H1 (cell line): Measurements from ENCODE around the gene GRAMD4. TPM values are rescaled to one million over a fixed set of nuclear protein-coding genes. Genes with fewer than 3 reads are reported as not detected.

Source experiments
- CTCF ChIA-PET: fragments of 300-600 bp; sonication (Branson Sonifier 250); formaldehyde crosslinking; loops from one replicate; lab custom pipeline; 2021; ENCODE audit not compliant: partially characterized antibody; lab: Charles Lee
- POLR2A ChIA-PET: fragments of 300-600 bp; sonication (Branson Sonifier 250); formaldehyde crosslinking; loops from one replicate; lab custom pipeline; 2021; ENCODE audit warnings: inconsistent platforms; ENCODE audit not compliant: partially characterized antibody; lab: Charles Lee
- DNase-seq, 2 experiments: peaks; one replicate each; pipeline versions ENCODE4 v3.0.0 to v3.0.0-alpha.2; 2010 to 2022; ENCODE audit warnings: low spot score in 2 of 2, low read depth in 1 of 2, mixed read lengths in 1 of 2
- FAIRE-seq: peaks from 2 replicates; lab custom pipeline; 2011; peaks lifted over from hg19 to GRCh38; lab: Jason Lieb, UNC
- H2AFZ ChIP-seq: 2 replicates; pipeline ENCODE4 v1.8.1; 2012; ENCODE audit warnings: low read length, inconsistent platforms
- H2AK5ac ChIP-seq: 2 replicates; pipeline ENCODE4 v1.6.1; 2013; ENCODE audit warnings: low read depth, low read length
- H2BK120ac ChIP-seq: replicated peaks from 2 replicates; pipeline ENCODE3; 2013; ENCODE audit warnings: low read depth, low read length, inconsistent platforms
- H2BK12ac ChIP-seq: 2 replicates; pipeline ENCODE4 v1.6.1; 2013; ENCODE audit warnings: low read depth, low read length
- H2BK15ac ChIP-seq: 2 replicates; pipeline ENCODE4 v1.6.1; 2013; ENCODE audit warnings: low read length
- H2BK20ac ChIP-seq: 2 replicates; pipeline ENCODE4 v1.6.1; 2013; ENCODE audit warnings: low read length
- H2BK5ac ChIP-seq: 2 replicates; pipeline ENCODE4 v1.6.1; 2013; ENCODE audit warnings: low read depth, low read length
- H3K14ac ChIP-seq: 2 replicates; pipeline ENCODE4 v1.6.1; 2013; ENCODE audit warnings: inconsistent platforms; ENCODE audit not compliant: insufficient read length
- H3K18ac ChIP-seq: 2 replicates; pipeline ENCODE4 v1.6.1; 2013; ENCODE audit warnings: low read length; ENCODE audit errors: extremely low read depth
- H3K23ac ChIP-seq: 2 replicates; pipeline ENCODE4 v1.6.1; 2013; ENCODE audit warnings: inconsistent platforms; ENCODE audit not compliant: insufficient read length
- H3K23me2 ChIP-seq: 2 replicates; pipeline ENCODE4 v1.6.1; 2013; ENCODE audit warnings: low read depth, low read length
- H3K27ac ChIP-seq: 2 replicates; pipeline ENCODE4 v1.6.1; 2011; ENCODE audit warnings: low read depth, low read length, inconsistent platforms
- H3K27me3 ChIP-seq, 4 experiments: replicated peaks in 1 of 4; 1 replicate in 1 of 4; 2 replicates in 3 of 4; pipeline versions ENCODE4 v1.6.1 to v1.8.1; 2011 to 2013; ENCODE audit warnings: low read length in 3 of 4, mild to moderate bottlenecking in 3 of 4, inconsistent platforms in 2 of 4, mixed read lengths in 2 of 4, moderate library complexity in 1 of 4; ENCODE audit not compliant: control insufficient read depth in 3 of 4, insufficient read depth in 3 of 4; ENCODE audit errors: extremely low read depth in 1 of 4
- H3K36me3 ChIP-seq, 4 experiments: 2 replicates each; pipeline versions ENCODE4 v1.6.1 to v1.8.1; 2011 to 2013; ENCODE audit warnings: mild to moderate bottlenecking in 4 of 4, low read length in 3 of 4, moderate library complexity in 2 of 4, control low read depth in 1 of 4, inconsistent platforms in 1 of 4; ENCODE audit not compliant: insufficient read depth in 4 of 4, control insufficient read depth in 2 of 4
- H3K4ac ChIP-seq: replicated peaks from 2 replicates; pipeline ENCODE3; 2013; ENCODE audit warnings: low read length, low read depth, mixed read lengths, inconsistent platforms; ENCODE audit not compliant: insufficient read length
- H3K4me1 ChIP-seq, 4 experiments: replicated peaks in 1 of 4; 1 replicate in 1 of 4; 2 replicates in 3 of 4; pipeline versions ENCODE4 v1.6.1 to v1.8.1; 2011 to 2013; ENCODE audit warnings: low read length in 3 of 4, inconsistent platforms in 2 of 4, mixed read lengths in 1 of 4; ENCODE audit not compliant: insufficient read depth in 4 of 4, control insufficient read depth in 3 of 4
- H3K4me2 ChIP-seq, 2 experiments: 2 replicates each; pipeline versions ENCODE4 v1.6.1 to v1.8.1; 2011 to 2013; ENCODE audit warnings: low read depth in 2 of 2, low read length in 2 of 2, control low read depth in 1 of 2, inconsistent platforms in 1 of 2, mild to moderate bottlenecking in 1 of 2; ENCODE audit not compliant: insufficient read depth in 1 of 2
- H3K4me3 ChIP-seq, 4 experiments: fragments of 200-600, 300-600 bp in 1 of 4; sonication (generic), shearing (Covaris generic), sonication (Bioruptor Twin) in 1 of 4; 2 replicates each; pipeline versions ENCODE4 v1.5.1 to v1.8.1; 2011 to 2016; ENCODE audit warnings: low read length in 4 of 4, low read depth in 3 of 4, control low read depth in 2 of 4, inconsistent platforms in 2 of 4, mild to moderate bottlenecking in 2 of 4, mixed read lengths in 1 of 4, moderate library complexity in 1 of 4; ENCODE audit not compliant: insufficient read depth in 2 of 4; ENCODE audit errors: extremely low read depth in 1 of 4
- H3K56ac ChIP-seq: replicated peaks from 2 replicates; pipeline ENCODE3; 2013; ENCODE audit warnings: low read depth, mild to moderate bottlenecking, mixed read lengths, low read length, inconsistent platforms; ENCODE audit not compliant: insufficient read length
- H3K79me1 ChIP-seq: 2 replicates; pipeline ENCODE4 v1.6.1; 2013; ENCODE audit warnings: low read depth, low read length, control low read depth
- H3K79me2 ChIP-seq, 2 experiments: 2 replicates each; pipeline versions ENCODE4 v1.6.1 to v1.8.1; 2012 to 2013; ENCODE audit warnings: low read length in 2 of 2, mild to moderate bottlenecking in 2 of 2, inconsistent platforms in 1 of 2; ENCODE audit not compliant: insufficient read depth in 2 of 2, control insufficient read depth in 1 of 2
- H3K9ac ChIP-seq, 4 experiments: replicated peaks in 1 of 4; 1 replicate in 1 of 4; 2 replicates in 3 of 4; pipeline versions ENCODE4 v1.6.1 to v1.8.1; 2011 to 2013; ENCODE audit warnings: low read depth in 3 of 4, low read length in 3 of 4, control low read depth in 2 of 4, mild to moderate bottlenecking in 2 of 4, moderate library complexity in 2 of 4, inconsistent platforms in 1 of 4; ENCODE audit errors: extremely low read depth in 1 of 4
- H3K9me3 ChIP-seq, 2 experiments: 2 replicates each; pipeline versions ENCODE4 v1.6.1 to v1.8.1; 2012 to 2013; ENCODE audit warnings: mild to moderate bottlenecking in 2 of 2, moderate library complexity in 2 of 2, control low read depth in 1 of 2, inconsistent platforms in 1 of 2, low read depth in 1 of 2, low read length in 1 of 2, mixed read lengths in 1 of 2; ENCODE audit not compliant: insufficient read depth in 2 of 2
- H4K20me1 ChIP-seq, 2 experiments: replicated peaks in 1 of 2; 2 replicates each; pipeline versions ENCODE3 to v1.8.1; 2011 to 2013; ENCODE audit warnings: inconsistent platforms in 2 of 2, low read length in 2 of 2, mild to moderate bottlenecking in 1 of 2; ENCODE audit not compliant: insufficient read depth in 2 of 2, control insufficient read depth in 1 of 2
- H4K5ac ChIP-seq: 2 replicates; pipeline ENCODE4 v1.6.1; 2013; ENCODE audit warnings: low read length, low read depth, mixed read lengths, inconsistent platforms; ENCODE audit not compliant: insufficient read length
- H4K8ac ChIP-seq: 2 replicates; pipeline ENCODE4 v1.8.0; 2013; ENCODE audit warnings: mild to moderate bottlenecking, moderate library complexity, low read length, inconsistent platforms; ENCODE audit not compliant: insufficient read depth; ENCODE audit errors: extremely low read depth
- H4K91ac ChIP-seq: replicated peaks from 2 replicates; pipeline ENCODE3; 2013; ENCODE audit warnings: low read length, mixed read lengths, inconsistent platforms; ENCODE audit not compliant: insufficient read length
- ASH2L ChIP-seq: fragments of 200-600, 300-600 bp; sonication (generic); IDR thresholded peaks from one replicate; pipeline ENCODE4 v1.7.1; 2017; ENCODE audit warnings: low read length
- CBX5 ChIP-seq: fragments of 300-800, 300-1000 bp; sonication (generic); IDR thresholded peaks from 2 replicates; pipeline ENCODE4 v1.7.1; 2016; ENCODE audit warnings: antibody characterized with exemption, low read length, low read depth
- CHD1 ChIP-seq: IDR thresholded peaks from 2 replicates; pipeline ENCODE4 v1.6.1; 2012; ENCODE audit warnings: low read depth, low read length, improper control_type of control experiment
- GTF2F1 ChIP-seq: IDR thresholded peaks from 2 replicates; pipeline ENCODE4 v1.6.1; 2012; ENCODE audit warnings: low read depth, low read length, improper control_type of control experiment, borderline replicate concordance
- POLR2A ChIP-seq, 2 experiments: IDR thresholded peaks; 1 replicate in 1 of 2; 2 replicates in 1 of 2; pipeline ENCODE4 v1.6.1; 2011; ENCODE audit warnings: low read depth in 2 of 2, low read length in 2 of 2, mild to moderate bottlenecking in 2 of 2; ENCODE audit errors: control extremely low read depth in 1 of 2
- POU5F1 ChIP-seq: IDR thresholded peaks from 2 replicates; pipeline ENCODE4 v1.6.1; 2011; ENCODE audit warnings: low read depth, mild to moderate bottlenecking, low read length, moderate library complexity
- SP2 ChIP-seq: IDR thresholded peaks from 2 replicates; pipeline ENCODE4 v1.6.1; 2012; ENCODE audit warnings: mild to moderate bottlenecking, low read length, inconsistent platforms
- WGBS, 2 experiments: shearing (Covaris generic) in 1 of 2; methylation state at CpG; one replicate each; pipeline versions ENCODE4 v1.1.6 to v1.1.7; 2013 to 2015; ENCODE audit warnings: low lambda C conversion rate in 2 of 2, mixed read lengths in 2 of 2, inconsistent platforms in 1 of 2, low coverage in 1 of 2, missing lambda C conversion rate in 1 of 2; ENCODE audit not compliant: insufficient replicate concordance in 2 of 2, insufficient coverage in 1 of 2, insufficient read length in 1 of 2; ENCODE audit errors: extremely low coverage in 1 of 2, missing lambda C conversion rate in 1 of 2; 5-methylcytosine and 5-hydroxymethylcytosine counted together
- polyA plus RNA-seq, 7 experiments: library from polyadenylated mRNA; depleted of rRNA in 3 of 7; stranded (reverse) in 5 of 7; unstranded in 2 of 7; fragments of >200 nt in 5 of 7; fragments of 200-250 nt in 2 of 7; gene quantifications; 1 replicate in 5 of 7; 2 replicates in 1 of 7; 4 replicates in 1 of 7; pipeline versions ENCODE4 v1.2.1 to v1.2.3, GENCODE V29; 2011 to 2013; ENCODE audit warnings: missing spikeins in 2 of 7, mixed read lengths in 2 of 7
- total RNA-seq: library from RNA; stranded (reverse); fragmentation: NEBNext Ultra II Directional; extraction: Animal tissue kit (Norgen Biotek cat#: 25700); gene quantifications from 2 replicates; pipeline ENCODE4 v1.2.1, GENCODE V29; 2021
- TF ChIP-seq, protein P1 (sequence below), 3 experiments: IDR thresholded peaks; 1 replicate in 2 of 3; 2 replicates in 1 of 3; pipeline versions ENCODE4 v1.5.1 to v1.6.1; 2011; ENCODE audit warnings: low read length in 3 of 3, mild to moderate bottlenecking in 3 of 3, inconsistent platforms in 2 of 3, low read depth in 1 of 3, moderate library complexity in 1 of 3; ENCODE audit not compliant: insufficient read depth in 1 of 3; ENCODE audit errors: control extremely low read depth in 1 of 3

The GRAMD4 gene
- total and polyA plus RNA-seq, 2 of the 8 experiments (the other 6 are each of a cell fraction or from before 2014, with no cell fraction given), result 7.9 to 25.6 TPM

- H3K27me3 ChIP-seq, result peaks cover 0 to 11% (median 5%) of the 10 kb centered on the region in 4 experiments; a peak in 4 of 7 replicates
- no peak overlapping the region; the same call in 1 of the 2 replicates for H4K8ac ChIP-seq
- FAIRE-seq, result no peak
- H3K36me3 ChIP-seq, result no peaks in the 10 kb centered on the region
- ChIA-PET POLR2A (no interaction called here), CTCF (interaction anchor here (0.7 to 1.9 kb wide), 6 partner anchors 9 to 218 kb away, joined by 3 to 8 read pairs (median 4); no protein-coding TSS in a partner anchor)
- H4K20me1 ChIP-seq, result peaks cover 0 to 18% of the 10 kb centered on the region in 2 experiments
- no peak overlapping the region for H4K91ac ChIP-seq
- H3K18ac ChIP-seq, result no peak overlapping the region; the same call in 1 of the 2 replicates
- H3K4me2 ChIP-seq, result no peak overlapping the region
- no peak overlapping the region for H3K9ac ChIP-seq
- no peak overlapping the region for H3K4me3 ChIP-seq
- H3K4ac ChIP-seq, result no peak overlapping the region
- no peak overlapping the region for H2AFZ ChIP-seq
- no peak overlapping the region for H2BK15ac ChIP-seq
- H4K5ac ChIP-seq, result no peak overlapping the region
- H2BK20ac ChIP-seq, result no peak overlapping the region
- 94% methylated on average over 14 of the region's 14 CpGs; no CpG with 5 or more reads in 1 of the 2 experiments for WGBS, 2 experiments
- H3K4me1 ChIP-seq, result peaks cover 0 to 31% (median 25%) of the 10 kb centered on the region in 4 experiments; a peak in 6 of 7 replicates
- H3K9me3 ChIP-seq, result no peaks in the 10 kb centered on the region
- H2AK5ac ChIP-seq, result no peak overlapping the region
- H2BK12ac ChIP-seq, result no peak overlapping the region
- H2BK120ac ChIP-seq, result no peak overlapping the region
- peaks cover 9% of the 10 kb centered on the region; the same call in 1 of the 2 replicates for H3K23me2 ChIP-seq
- H3K79me1 ChIP-seq, result peaks cover 16% of the 10 kb centered on the region
- no peak overlapping the region for H3K23ac ChIP-seq
- no peak overlapping the region for H3K27ac ChIP-seq
- no peak overlapping the region for H3K56ac ChIP-seq
- DNase-seq, result no peak
- no peak overlapping the region for H3K14ac ChIP-seq
- H3K79me2 ChIP-seq, result peaks cover 0 to 6% of the 10 kb centered on the region in 2 experiments; a peak in 1 of 4 replicates
- H2BK5ac ChIP-seq, result no peak overlapping the region
- TF ChIP-seq CBX5 (no peak), POU5F1 (no peak), CHD1 (no peak), POLR2A (IDR thresholded peaks at IDR 0.05; ENCODE audit: control extremely low read depth in 1 of 2, low read depth in 2 of 2, low read length in 2 of 2) (no peak), GTF2F1 (no peak), ASH2L (no peak), SP2 (no peak)
- TF ChIP-seq, protein P1, sequence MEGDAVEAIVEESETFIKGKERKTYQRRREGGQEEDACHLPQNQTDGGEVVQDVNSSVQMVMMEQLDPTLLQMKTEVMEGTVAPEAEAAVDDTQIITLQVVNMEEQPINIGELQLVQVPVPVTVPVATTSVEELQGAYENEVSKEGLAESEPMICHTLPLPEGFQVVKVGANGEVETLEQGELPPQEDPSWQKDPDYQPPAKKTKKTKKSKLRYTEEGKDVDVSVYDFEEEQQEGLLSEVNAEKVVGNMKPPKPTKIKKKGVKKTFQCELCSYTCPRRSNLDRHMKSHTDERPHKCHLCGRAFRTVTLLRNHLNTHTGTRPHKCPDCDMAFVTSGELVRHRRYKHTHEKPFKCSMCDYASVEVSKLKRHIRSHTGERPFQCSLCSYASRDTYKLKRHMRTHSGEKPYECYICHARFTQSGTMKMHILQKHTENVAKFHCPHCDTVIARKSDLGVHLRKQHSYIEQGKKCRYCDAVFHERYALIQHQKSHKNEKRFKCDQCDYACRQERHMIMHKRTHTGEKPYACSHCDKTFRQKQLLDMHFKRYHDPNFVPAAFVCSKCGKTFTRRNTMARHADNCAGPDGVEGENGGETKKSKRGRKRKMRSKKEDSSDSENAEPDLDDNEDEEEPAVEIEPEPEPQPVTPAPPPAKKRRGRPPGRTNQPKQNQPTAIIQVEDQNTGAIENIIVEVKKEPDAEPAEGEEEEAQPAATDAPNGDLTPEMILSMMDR (IDR thresholded peaks at IDR 0.05; ENCODE audit: control extremely low read depth in 1 of 3, insufficient read depth in 1 of 3, low read depth in 1 of 3, low read length in 3 of 3), result no peak
Observed at GRCh38 chr22:46579751-46580449, 40.3 kb upstream of the GRAMD4 start.
